GM23248 (cell line): Measurements from ENCODE around the gene CES3.

ENCODE experiments used
- EZH2 ChIP-seq: fragments of 200-600 bp; sonication (generic); IDR thresholded peaks from 2 replicates; pipeline ENCODE4 v1.6.1; 2018; ENCODE audit warnings: antibody characterized with exemption, mild to moderate bottlenecking; ENCODE audit not compliant: insufficient read depth, poor library complexity, severe bottlenecking
- EZH2phosphoT487 ChIP-seq: fragments of 200-600 bp; sonication (generic); IDR thresholded peaks from 2 replicates; pipeline ENCODE4 v1.6.1; 2018; ENCODE audit warnings: antibody characterized with exemption, moderate library complexity, mild to moderate bottlenecking, low read depth; ENCODE audit not compliant: insufficient read depth

GRCh38 chr16:66968847-66969246 lies 7.8 kb downstream of the CES3 start:
- no peak for TF ChIP-seq EZH2
- no peak for TF ChIP-seq EZH2phosphoT487
